ENCODE measurements around the gene DSG4.

DSG4 gene

DNA sequence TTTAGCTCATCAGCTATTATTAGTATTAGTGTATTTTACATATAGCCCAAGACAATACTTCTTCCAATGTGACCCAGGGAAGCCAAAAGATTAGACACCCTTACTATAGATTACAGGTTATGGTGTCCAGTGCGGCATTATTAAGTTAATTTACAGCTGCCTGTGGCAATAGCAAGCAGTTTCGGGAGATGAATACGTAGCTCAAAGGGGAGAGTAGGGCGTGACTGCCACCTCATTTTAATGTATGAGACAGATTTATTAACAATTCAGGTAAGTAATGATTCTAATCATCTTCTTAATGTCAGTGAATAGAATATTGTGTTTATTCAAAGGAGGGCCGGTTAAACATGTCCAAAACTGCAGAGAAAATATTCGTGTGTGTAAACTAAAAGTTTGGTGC lies 64.2 kb downstream of the DSG4 start:
- Histone ChIP-seq H3K4me3 (ENCODE audit: low read length) (no peak overlapping the region), H3K27me3 (ENCODE audit: insufficient read depth, low read length) (no peaks in the 10 kb centered on the region), H3K36me3 (ENCODE audit: insufficient read depth, low read length) (no peaks in the 10 kb centered on the region), H3K4me1 (ENCODE audit: insufficient read depth, low read length) (no peaks in the 10 kb centered on the region), H3K9me3 (ENCODE audit: low read length) (no peaks in the 10 kb centered on the region), H2AFZ (ENCODE audit: low read depth, low read length) (no peak overlapping the region)

DNA sequence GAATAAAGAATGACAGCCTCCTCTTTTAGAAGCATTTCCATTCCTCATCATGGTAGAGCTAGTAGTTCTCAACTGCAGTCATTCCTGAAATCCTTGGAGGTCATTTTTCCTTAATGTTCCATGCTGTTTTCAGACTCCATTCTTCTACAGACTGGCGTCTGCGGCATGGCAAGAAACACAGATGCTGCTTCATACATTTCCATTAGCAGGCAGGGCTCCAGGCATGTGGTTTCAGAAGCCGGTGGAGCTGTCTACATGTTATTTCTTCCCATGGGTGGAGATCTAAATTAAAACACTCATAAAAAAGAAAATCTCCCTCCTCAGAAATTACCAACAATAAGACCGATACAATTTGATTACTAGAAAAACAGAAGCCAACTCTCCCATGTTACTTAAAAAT lies 64.9 kb downstream of the DSG4 start:
- Histone ChIP-seq H3K36me3 (ENCODE audit: insufficient read depth, low read length) (no peaks in the 10 kb centered on the region), H2AFZ (ENCODE audit: low read depth, low read length) (no peak overlapping the region), H3K4me1 (ENCODE audit: insufficient read depth, low read length) (no peaks in the 10 kb centered on the region), H3K9me3 (ENCODE audit: low read length) (no peaks in the 10 kb centered on the region), H3K27me3 (ENCODE audit: insufficient read depth, low read length) (no peaks in the 10 kb centered on the region), H3K4me3 (ENCODE audit: low read length) (no peak overlapping the region)

DNA sequence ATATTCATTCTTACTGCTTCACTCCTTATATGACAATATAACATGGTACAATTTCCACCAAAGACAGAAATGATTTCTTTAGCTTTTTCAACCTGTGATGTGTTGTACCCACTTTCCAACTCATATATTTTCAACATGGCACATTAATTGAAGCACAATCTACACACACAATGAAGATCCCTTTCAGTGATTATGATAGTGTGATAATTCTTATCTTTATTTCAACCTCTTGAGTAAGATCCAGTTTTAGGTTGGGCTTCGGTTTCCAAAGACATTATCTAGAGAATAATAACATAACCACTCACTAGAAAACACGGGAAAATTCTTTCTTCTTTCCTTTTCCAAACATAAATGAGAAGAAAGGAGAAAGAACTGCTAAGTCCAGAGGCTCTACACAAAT lies 67.6 kb downstream of the DSG4 start:
- no peaks in the 10 kb centered on the region for H3K27me3 ChIP-seq (ENCODE audit: insufficient read depth, low read length)
- H3K4me1 ChIP-seq (ENCODE audit: insufficient read depth, low read length) = no peaks in the 10 kb centered on the region
- H2AFZ ChIP-seq (ENCODE audit: low read depth, low read length) = no peak overlapping the region
- H3K36me3 ChIP-seq (ENCODE audit: insufficient read depth, low read length) = no peaks in the 10 kb centered on the region
- no peak overlapping the region for H3K4me3 ChIP-seq (ENCODE audit: low read length)
- H3K9me3 ChIP-seq (ENCODE audit: low read length) = no peaks in the 10 kb centered on the region

DNA sequence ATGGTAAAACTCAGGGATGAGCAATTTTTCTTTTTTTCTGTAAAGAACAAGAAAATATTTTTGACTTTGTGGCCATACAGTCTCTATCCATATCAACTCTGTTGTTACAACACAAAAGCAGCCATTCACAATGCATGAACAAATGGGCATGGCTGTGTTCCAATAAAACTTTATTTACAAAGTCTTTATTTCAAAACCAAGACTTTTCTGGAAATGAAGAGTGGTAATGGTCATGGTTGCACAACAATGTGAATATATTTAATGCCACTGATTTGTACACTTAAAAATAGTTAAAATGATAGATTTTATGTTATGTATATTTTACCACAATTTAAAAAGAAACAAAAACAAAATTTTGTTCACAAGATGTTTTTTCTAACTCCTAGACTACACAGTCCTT lies 69.3 kb downstream of the DSG4 start:
- Histone ChIP-seq H3K27me3 (ENCODE audit: insufficient read depth, low read length) (no peaks in the 10 kb centered on the region), H3K36me3 (ENCODE audit: insufficient read depth, low read length) (no peaks in the 10 kb centered on the region), H3K4me3 (ENCODE audit: low read length) (no peak overlapping the region), H2AFZ (ENCODE audit: low read depth, low read length) (no peak overlapping the region), H3K4me1 (ENCODE audit: insufficient read depth, low read length) (no peaks in the 10 kb centered on the region), H3K9me3 (ENCODE audit: low read length) (no peaks in the 10 kb centered on the region)

DNA sequence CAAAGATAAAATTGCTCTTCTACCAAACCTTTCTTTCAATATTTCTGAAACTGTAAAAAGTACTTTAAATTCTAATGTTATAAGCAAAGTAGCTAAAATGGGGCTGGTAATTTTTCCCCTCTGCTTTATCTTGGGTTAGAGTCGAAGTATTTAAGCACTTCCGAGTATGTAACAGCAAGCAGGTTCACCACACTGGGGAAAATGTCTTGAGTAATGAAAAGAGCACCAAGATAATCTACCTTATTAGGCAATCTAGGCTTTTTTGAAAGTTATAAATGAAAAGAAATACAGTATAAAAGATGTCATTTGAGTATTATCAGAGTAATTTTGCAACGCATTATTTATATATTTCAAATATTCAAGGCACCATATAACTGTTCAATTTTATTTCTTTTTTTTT lies 70.3 kb downstream of the DSG4 start:
- Histone ChIP-seq H2AFZ (ENCODE audit: low read depth, low read length) (no peak overlapping the region), H3K4me1 (ENCODE audit: insufficient read depth, low read length) (no peaks in the 10 kb centered on the region)

DNA sequence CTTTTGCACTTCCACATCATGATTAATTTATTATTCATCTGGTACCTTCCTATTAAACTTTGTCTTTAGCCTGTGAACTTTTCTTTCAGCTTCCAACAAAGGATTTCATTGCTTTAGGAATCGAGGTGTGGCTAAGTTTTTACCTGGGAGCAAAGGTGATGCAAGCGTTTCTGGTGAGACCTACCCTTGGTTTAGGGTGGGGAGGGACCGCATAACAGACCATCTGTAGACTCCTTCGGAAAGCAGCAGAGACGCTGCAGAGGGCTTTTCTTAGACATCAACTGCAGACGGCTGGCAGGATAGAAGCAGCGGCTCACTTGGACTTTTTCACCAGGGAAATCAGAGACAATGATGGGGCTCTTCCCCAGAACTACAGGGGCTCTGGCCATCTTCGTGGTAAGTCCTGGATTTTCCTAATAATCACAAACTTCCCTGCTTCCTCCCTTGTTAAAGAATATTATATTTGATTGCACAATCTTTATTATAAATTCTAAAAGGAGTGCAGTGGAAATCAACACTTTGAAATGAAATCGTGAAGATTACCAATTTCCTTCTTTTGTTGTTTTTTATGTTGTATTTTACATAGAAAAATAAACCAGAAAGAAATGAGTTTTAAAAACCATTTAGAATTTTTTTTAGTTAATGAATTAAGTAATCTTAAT lies 71.1 kb downstream of the DSG4 start, which contains the start of gene DSG3:
DSG3 (plus strand) TSS at position 212 of the 662 bp plus-strand sequence; CDS start at position 349, 137 bp downstream.
- Histone ChIP-seq H2AFZ (ENCODE audit: low read depth, low read length) (no peak within 1 kb of the TSS), H3K27me3 (ENCODE audit: insufficient read depth, low read length) (no peaks in the 10 kb centered on the region), H3K36me3 (ENCODE audit: insufficient read depth, low read length) (no peaks in the 10 kb centered on the region), H3K4me1 (ENCODE audit: insufficient read depth, low read length) (no peaks in the 10 kb centered on the region), H3K9me3 (ENCODE audit: low read length) (no peaks in the 10 kb centered on the region), H3K4me3 (ENCODE audit: low read length) (no peak within 1 kb of the TSS)

More for the DNA sequence above, 70.3 kb downstream of the DSG4 start:
- Histone ChIP-seq H3K9me3 (ENCODE audit: low read length) (no peaks in the 10 kb centered on the region), H3K4me3 (ENCODE audit: low read length) (no peak overlapping the region), H3K36me3 (ENCODE audit: insufficient read depth, low read length) (no peaks in the 10 kb centered on the region), H3K27me3 (ENCODE audit: insufficient read depth, low read length) (no peaks in the 10 kb centered on the region)

DNA sequence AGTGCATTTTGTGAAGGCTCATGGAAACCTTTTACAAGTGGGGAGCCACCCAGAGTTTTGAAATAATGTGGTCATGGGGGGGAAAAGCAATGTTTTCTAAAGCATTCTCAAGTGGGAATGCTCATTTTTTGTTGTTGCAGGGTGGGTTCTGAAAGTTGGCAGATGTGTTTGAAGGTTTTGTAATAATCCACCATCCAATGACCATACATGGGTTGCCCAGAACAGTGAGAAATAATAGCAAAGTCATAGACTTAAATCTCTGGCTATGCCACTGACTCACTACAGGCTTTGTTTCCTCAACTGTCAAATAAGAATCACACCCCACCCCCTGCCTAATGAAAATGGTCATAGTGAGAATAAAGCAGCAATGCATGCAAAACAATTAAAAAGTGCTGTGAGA lies 73.8 kb downstream of the DSG4 start:
- Histone ChIP-seq H3K9me3 (ENCODE audit: low read length) (no peaks in the 10 kb centered on the region), H3K27me3 (ENCODE audit: insufficient read depth, low read length) (no peaks in the 10 kb centered on the region), H2AFZ (ENCODE audit: low read depth, low read length) (no peak overlapping the region), H3K4me1 (ENCODE audit: insufficient read depth, low read length) (no peaks in the 10 kb centered on the region), H3K4me3 (ENCODE audit: low read length) (no peak overlapping the region), H3K36me3 (ENCODE audit: insufficient read depth, low read length) (no peaks in the 10 kb centered on the region)

DNA sequence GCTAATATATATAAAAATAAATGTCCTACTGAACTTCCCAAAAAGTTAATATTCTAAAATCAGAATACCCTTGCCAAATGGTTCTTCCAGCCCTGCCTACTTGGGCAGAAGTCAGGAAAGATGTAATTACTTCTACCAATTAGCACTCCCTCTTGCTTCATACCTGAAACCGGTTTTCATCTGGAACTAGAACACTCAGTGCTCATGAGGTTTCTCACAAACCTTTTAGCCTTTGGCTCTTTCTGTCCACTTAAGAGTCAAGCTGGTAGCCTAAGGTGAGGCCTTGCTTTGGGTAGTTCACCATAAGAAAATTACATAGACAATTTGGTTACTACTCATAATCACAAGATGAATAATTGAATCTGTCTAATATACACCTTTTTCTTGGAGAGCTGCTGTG lies 75.0 kb downstream of the DSG4 start:
- no peak overlapping the region for H3K4me3 ChIP-seq (ENCODE audit: low read length)
- no peak overlapping the region for H2AFZ ChIP-seq (ENCODE audit: low read depth, low read length)
- no peaks in the 10 kb centered on the region for H3K4me1 ChIP-seq (ENCODE audit: insufficient read depth, low read length)
- H3K9me3 ChIP-seq (ENCODE audit: low read length) = no peaks in the 10 kb centered on the region
- no peaks in the 10 kb centered on the region for H3K36me3 ChIP-seq (ENCODE audit: insufficient read depth, low read length)
- H3K27me3 ChIP-seq (ENCODE audit: insufficient read depth, low read length) = no peaks in the 10 kb centered on the region

DNA sequence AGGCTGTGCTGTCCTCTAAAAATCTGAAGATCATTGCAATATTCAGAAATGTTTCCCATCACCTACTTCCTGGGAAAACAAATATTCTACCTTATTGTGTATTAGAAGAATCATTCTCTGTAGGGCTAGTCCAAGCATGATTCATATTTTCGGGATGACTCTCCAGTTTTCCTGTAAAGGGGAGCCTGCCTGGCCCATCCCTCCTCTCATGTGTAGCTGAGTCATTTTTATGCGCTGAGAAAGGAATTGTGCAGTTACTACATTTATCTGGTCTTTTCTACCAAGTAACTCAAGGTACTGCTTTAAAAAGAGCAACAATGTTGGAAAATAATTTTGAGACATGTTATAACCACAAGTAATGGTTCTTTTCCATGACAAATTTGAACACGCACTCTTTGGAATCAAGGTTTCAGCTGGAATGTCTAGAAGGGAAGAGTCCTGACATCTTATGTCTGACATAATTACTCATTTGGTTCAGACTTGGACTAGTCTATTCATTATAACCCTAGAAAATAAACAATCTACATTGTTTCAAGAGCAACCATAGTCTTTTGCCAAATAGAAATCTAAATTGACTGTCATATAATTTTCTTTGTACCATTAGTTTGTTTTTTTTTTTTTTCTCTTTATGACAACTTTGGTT lies 77.6 kb downstream of the DSG4 start:
- H3K36me3 ChIP-seq (ENCODE audit: insufficient read depth, low read length) = no peaks in the 10 kb centered on the region
- H3K4me1 ChIP-seq (ENCODE audit: insufficient read depth, low read length) = no peaks in the 10 kb centered on the region
- H3K9me3 ChIP-seq (ENCODE audit: low read length) = no peaks in the 10 kb centered on the region
- H3K4me3 ChIP-seq (ENCODE audit: low read length) = no peak overlapping the region
- H2AFZ ChIP-seq (ENCODE audit: low read depth, low read length) = no peak overlapping the region
- H3K27me3 ChIP-seq (ENCODE audit: insufficient read depth, low read length) = no peaks in the 10 kb centered on the region

All from neuron (in vitro differentiated cells).